GM19468 (cell line): ENCODE data around the gene NRG2.

Experiments
- ATAC-seq: cut with Tn5 transposase; IDR thresholded peaks from one replicate; pipeline ENCODE4 v1.9.1; 2021; ENCODE audit warnings: mild to moderate bottlenecking, moderate library complexity, moderate number of reproducible peaks; ENCODE audit not compliant: unreplicated experiment; ENCODE audit errors: extremely low read depth

Gene NRG2

GRCh38 chr5:139886213-139886612 is 156.9 kb downstream of the NRG2 start:
- no peak for ATAC-seq

GRCh38 chr5:139885857-139886208 is 157.3 kb downstream of the NRG2 start:
- no peak for ATAC-seq

- ATAC-seq, result no peak
These were observed 157.8 kb downstream of the NRG2 start for GRCh38 chr5:139885172-139885856.

- ATAC-seq, result no peak
These were observed 158.4 kb downstream of the NRG2 start for GRCh38 chr5:139884734-139885133.

- ATAC-seq, result no peak
These were observed 159.0 kb downstream of the NRG2 start for GRCh38 chr5:139884144-139884543.

GRCh38 chr5:139882961-139883539 is 160.0 kb downstream of the NRG2 start:
- no peak for ATAC-seq

GRCh38 chr5:139882316-139882715 is 160.8 kb downstream of the NRG2 start:
- no peak for ATAC-seq

- no peak for ATAC-seq
These were observed 161.9 kb downstream of the NRG2 start for GRCh38 chr5:139881143-139881733.

- ATAC-seq, result no peak
These were observed 162.5 kb downstream of the NRG2 start for GRCh38 chr5:139880416-139881142.

GRCh38 chr5:139878093-139878492 is 165.0 kb downstream of the NRG2 start:
- ATAC-seq, result no peak

- ATAC-seq, result no peak
These were observed 165.9 kb downstream of the NRG2 start for GRCh38 chr5:139877129-139877597.

GRCh38 chr5:139875957-139876356 is 167.1 kb downstream of the NRG2 start:
- ATAC-seq, result no peak

GRCh38 chr5:139872851-139873794 is 170.0 kb downstream of the NRG2 start:
- no peak for ATAC-seq

GRCh38 chr5:139872052-139872766 is 170.9 kb downstream of the NRG2 start:
- no peak for ATAC-seq

GRCh38 chr5:139871614-139872013 is 171.5 kb downstream of the NRG2 start:
- ATAC-seq, result no peak

GRCh38 chr5:139870677-139871076 is 172.4 kb downstream of the NRG2 start:
- ATAC-seq, result no peak

- ATAC-seq, result no peak
These were observed 173.9 kb downstream of the NRG2 start for GRCh38 chr5:139869042-139869790.

GRCh38 chr5:139867581-139867980 is 175.5 kb downstream of the NRG2 start:
- no peak for ATAC-seq

- no peak for ATAC-seq
These were observed 176.0 kb downstream of the NRG2 start for GRCh38 chr5:139867109-139867508.
